Measurements from ENCODE around the gene TMEM128. TPM values are rescaled to one million over a fixed set of nuclear protein-coding genes. Genes with fewer than 3 reads are reported as not detected.
A peak's percentile ranks its signal among the peaks of the same experiment; 100 is the strongest.
"Not testable (repeated sequence)": the region's sequence is repeated elsewhere in the genome, so short reads cannot be mapped to it uniquely, and the experiment has no call there.

The TMEM128 gene
- total RNA-seq, 1 experiment from 2014 or later = 10.1 TPM

GRCh38 chr4:4249866-4250265 lies 1.8 kb upstream of the TMEM128 start:
- intact Hi-C loops (cut with micrococcal nuclease) = no loop called here
- Histone ChIP-seq H3K9me2 (replicated peaks; ENCODE audit: low read length) (no peaks in the 10 kb centered on the region), H3K4me3 (ENCODE audit: low read length) (no peak overlapping the region), H3K4me2 (ENCODE audit: low read length) (no peak overlapping the region), H3K9me3 (ENCODE audit: low read length) (no peaks in the 10 kb centered on the region), H3K4me1 (ENCODE audit: insufficient read depth, low read length) (peaks cover 13% of the 10 kb centered on the region), H3K79me2 (ENCODE audit: low read length) (peaks cover 11% of the 10 kb centered on the region), H4K20me1 (ENCODE audit: low read length) (no peaks in the 10 kb centered on the region), H3F3A (ENCODE audit: low read length, unreplicated experiment) (no peaks in the 10 kb centered on the region), H3K9ac (ENCODE audit: low read length) (no peak overlapping the region), H3K27ac (ENCODE audit: low read length) (no peak overlapping the region), H2AFZ (ENCODE audit: low read length) (no peak overlapping the region), H3K27me3 (ENCODE audit: low read length) (peaks cover 8% of the 10 kb centered on the region; the same call in 1 of the 2 replicates), H3K36me3 (ENCODE audit: low read depth, low read length) (no peaks in the 10 kb centered on the region)
- TF ChIP-seq CTCF (conservative IDR thresholded peaks at IDR 0.05; ENCODE audit: low read depth, low read length) (no peak), EZH2 (IDR thresholded peaks at IDR 0.05; ENCODE audit: low read length, unreplicated experiment) (no peak), EZH2phosphoT487 (IDR thresholded peaks at IDR 0.05; ENCODE audit: borderline replicate concordance, low read length) (no peak)
- ATAC-seq = no peak
- no TSS peak for BruUV-seq (replicated peaks)
- ChIA-PET CTCF (no interaction called here), POLR2A (ENCODE audit: unreplicated experiment) (no interaction called here)
- DNase-seq = no peak

- Histone ChIP-seq H3K79me2 (ENCODE audit: low read length) (peaks cover 11% of the 10 kb centered on the region), H3K4me3 (ENCODE audit: low read length) (peak overlapping the region; percentile 94; the same call in 1 of the 2 replicates), H3K4me2 (ENCODE audit: low read length) (peak overlapping the region; percentile 97), H3K4me1 (ENCODE audit: insufficient read depth, low read length) (peaks cover 13% of the 10 kb centered on the region)
- DNase-seq; intact Hi-C loops (cut with micrococcal nuclease); H3K9me3 ChIP-seq (ENCODE audit: low read length); H2AFZ ChIP-seq (ENCODE audit: low read length); H3F3A ChIP-seq (ENCODE audit: low read length, unreplicated experiment); H3K27ac ChIP-seq (ENCODE audit: low read length); H3K9me2 ChIP-seq (replicated peaks; ENCODE audit: low read length); H3K36me3 ChIP-seq (ENCODE audit: low read depth, low read length); ATAC-seq; H3K27me3 ChIP-seq (ENCODE audit: low read length); H3K9ac ChIP-seq (ENCODE audit: low read length); H4K20me1 ChIP-seq (ENCODE audit: low read length); BruUV-seq (replicated peaks); POLR2A ChIA-PET (ENCODE audit: unreplicated experiment); CTCF ChIA-PET: not testable (repeated sequence)
These were observed 1.3 kb upstream of the TMEM128 start for GRCh38 chr4:4249342-4249741.

- CTCF ChIA-PET = no interaction called here
- POLR2A ChIA-PET (ENCODE audit: unreplicated experiment) = no interaction called here
- TF ChIP-seq CTCF (conservative IDR thresholded peaks at IDR 0.05; ENCODE audit: low read depth, low read length) = no peak
- no peak for TF ChIP-seq EZH2 (IDR thresholded peaks at IDR 0.05; ENCODE audit: low read length, unreplicated experiment)
- no peak for TF ChIP-seq EZH2phosphoT487 (IDR thresholded peaks at IDR 0.05; ENCODE audit: borderline replicate concordance, low read length)
These were observed 821 bp upstream of the TMEM128 start for GRCh38 chr4:4248885-4249203.

More at GRCh38 chr4:4248885-4249203, 821 bp upstream of the TMEM128 start:
- ATAC-seq (no peak), DNase-seq (no peak)
- Histone ChIP-seq H3K9me2 (replicated peaks; ENCODE audit: low read length) (no peaks in the 10 kb centered on the region), H3K27ac (ENCODE audit: low read length) (peak overlapping the region; percentile 76), H3K36me3 (ENCODE audit: low read depth, low read length) (no peaks in the 10 kb centered on the region), H3F3A (ENCODE audit: low read length, unreplicated experiment) (no peaks in the 10 kb centered on the region), H3K4me2 (ENCODE audit: low read length) (peak overlapping the region; percentile 97), H3K9ac (ENCODE audit: low read length) (peak overlapping the region; percentile 97), H3K9me3 (ENCODE audit: low read length) (no peaks in the 10 kb centered on the region), H4K20me1 (ENCODE audit: low read length) (no peaks in the 10 kb centered on the region), H3K27me3 (ENCODE audit: low read length) (no peaks in the 10 kb centered on the region), H3K79me2 (ENCODE audit: low read length) (peaks cover 11% of the 10 kb centered on the region), H2AFZ (ENCODE audit: low read length) (peak overlapping the region; percentile 93), H3K4me3 (ENCODE audit: low read length) (peak overlapping the region; percentile 94), H3K4me1 (ENCODE audit: insufficient read depth, low read length) (peaks cover 13% of the 10 kb centered on the region)
- intact Hi-C loops (cut with micrococcal nuclease) = no loop called here
- BruUV-seq (replicated peaks) = no TSS peak

Data from PC-3 (cell line).